ENCODE results near the gene RUVBL2.
A peak's percentile ranks its signal among the peaks of the same experiment; 100 is the strongest.

Gene RUVBL2

DNA sequence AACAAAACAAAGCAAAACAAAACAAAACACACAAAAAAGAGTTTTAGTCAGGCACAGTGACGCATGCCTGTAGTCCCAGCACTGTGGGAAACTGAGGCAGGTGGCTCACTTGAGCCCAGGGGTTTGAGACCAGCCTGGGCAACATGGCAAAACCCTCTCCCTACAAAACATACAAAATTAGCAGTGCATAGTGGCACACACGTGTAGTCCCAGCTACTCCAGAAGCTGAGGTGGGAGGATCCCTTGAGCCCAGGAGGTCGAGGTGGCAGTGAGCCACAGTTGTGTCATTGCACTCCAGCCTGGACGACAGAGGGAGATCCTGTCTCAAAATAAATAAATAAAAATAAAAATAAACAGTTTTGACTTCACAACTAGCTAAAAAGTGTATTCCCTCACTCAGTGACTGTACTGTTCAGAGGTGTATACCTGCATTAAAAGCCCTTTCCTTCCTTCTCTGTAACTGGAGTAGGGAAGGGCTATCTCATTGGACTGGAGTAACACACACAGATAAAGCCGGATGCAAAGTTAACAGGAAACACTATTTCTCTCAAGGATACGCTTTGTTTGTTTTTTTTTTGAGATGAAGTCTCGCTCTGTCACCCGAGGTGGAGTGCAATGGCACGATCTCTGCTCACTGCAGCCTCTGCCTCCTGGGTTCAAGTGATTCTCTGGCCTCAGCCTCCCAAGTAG, 42.7 kb upstream of the RUVBL2 start:
- TF ChIP-seq, protein P1, sequence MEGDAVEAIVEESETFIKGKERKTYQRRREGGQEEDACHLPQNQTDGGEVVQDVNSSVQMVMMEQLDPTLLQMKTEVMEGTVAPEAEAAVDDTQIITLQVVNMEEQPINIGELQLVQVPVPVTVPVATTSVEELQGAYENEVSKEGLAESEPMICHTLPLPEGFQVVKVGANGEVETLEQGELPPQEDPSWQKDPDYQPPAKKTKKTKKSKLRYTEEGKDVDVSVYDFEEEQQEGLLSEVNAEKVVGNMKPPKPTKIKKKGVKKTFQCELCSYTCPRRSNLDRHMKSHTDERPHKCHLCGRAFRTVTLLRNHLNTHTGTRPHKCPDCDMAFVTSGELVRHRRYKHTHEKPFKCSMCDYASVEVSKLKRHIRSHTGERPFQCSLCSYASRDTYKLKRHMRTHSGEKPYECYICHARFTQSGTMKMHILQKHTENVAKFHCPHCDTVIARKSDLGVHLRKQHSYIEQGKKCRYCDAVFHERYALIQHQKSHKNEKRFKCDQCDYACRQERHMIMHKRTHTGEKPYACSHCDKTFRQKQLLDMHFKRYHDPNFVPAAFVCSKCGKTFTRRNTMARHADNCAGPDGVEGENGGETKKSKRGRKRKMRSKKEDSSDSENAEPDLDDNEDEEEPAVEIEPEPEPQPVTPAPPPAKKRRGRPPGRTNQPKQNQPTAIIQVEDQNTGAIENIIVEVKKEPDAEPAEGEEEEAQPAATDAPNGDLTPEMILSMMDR (conservative IDR thresholded peaks at IDR 0.05) = no peak
- no peak for TF ChIP-seq ZFX (IDR thresholded peaks at IDR 0.05)
- no peak overlapping the region for H3K27ac ChIP-seq

DNA sequence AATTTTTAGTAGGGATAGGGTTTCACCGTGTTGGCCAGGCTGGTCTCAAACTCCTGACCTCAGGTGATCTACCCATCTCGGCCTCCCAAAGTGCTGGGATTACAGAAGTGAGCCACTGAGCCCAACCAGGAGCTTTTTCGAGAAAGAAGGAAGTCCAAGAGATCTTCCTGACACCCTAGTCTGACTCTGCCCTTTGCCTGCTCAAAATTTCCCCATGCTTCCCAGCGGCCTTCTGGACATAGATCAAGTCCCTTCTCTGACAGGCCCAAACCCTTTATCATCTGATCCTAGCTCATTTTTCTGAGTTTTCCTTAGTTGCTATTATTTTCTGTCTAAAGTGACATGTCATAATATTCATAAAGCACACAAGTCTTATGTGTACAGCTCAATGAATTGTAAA, 40.5 kb upstream of the RUVBL2 start:
- no peak for TF ChIP-seq ZFX (IDR thresholded peaks at IDR 0.05)
- TF ChIP-seq, protein P1 (conservative IDR thresholded peaks at IDR 0.05) = no peak

DNA sequence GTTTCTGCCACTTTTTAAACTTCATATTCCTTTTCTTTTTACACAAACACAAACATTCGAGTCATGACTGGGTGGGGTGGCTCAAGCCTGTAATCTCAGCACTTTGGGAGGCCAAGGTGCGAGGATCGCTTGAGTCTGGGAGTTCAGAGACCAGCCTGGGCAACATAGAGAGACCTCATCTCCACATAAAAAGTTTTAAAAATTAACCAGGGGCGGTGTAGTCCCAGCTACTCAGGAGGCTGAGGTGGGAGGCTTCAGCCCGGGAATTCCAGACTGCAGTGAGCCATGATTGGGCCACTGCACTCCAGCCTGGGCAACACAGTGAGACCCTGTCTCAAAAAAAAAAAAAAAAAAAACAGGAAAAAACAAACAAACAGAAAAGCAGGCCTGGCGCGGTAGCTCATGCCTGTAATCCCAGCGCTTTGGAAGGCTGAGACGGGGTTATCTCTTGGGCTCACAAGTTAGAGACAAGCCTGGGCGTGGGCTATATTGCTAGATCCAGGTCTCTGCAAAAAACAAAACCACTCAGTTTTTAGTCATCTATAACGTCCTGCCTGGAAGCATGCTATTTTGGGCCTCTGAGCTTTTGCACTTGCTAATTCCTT, 39.6 kb upstream of the RUVBL2 start:
- no peak for TF ChIP-seq ZFX (IDR thresholded peaks at IDR 0.05)
- TF ChIP-seq, protein P1 (conservative IDR thresholded peaks at IDR 0.05) = no peak
- peak overlapping the region; percentile 77 for H3K27ac ChIP-seq

More for the DNA sequence above, 40.5 kb upstream of the RUVBL2 start:
- no peak overlapping the region for H3K27ac ChIP-seq

DNA sequence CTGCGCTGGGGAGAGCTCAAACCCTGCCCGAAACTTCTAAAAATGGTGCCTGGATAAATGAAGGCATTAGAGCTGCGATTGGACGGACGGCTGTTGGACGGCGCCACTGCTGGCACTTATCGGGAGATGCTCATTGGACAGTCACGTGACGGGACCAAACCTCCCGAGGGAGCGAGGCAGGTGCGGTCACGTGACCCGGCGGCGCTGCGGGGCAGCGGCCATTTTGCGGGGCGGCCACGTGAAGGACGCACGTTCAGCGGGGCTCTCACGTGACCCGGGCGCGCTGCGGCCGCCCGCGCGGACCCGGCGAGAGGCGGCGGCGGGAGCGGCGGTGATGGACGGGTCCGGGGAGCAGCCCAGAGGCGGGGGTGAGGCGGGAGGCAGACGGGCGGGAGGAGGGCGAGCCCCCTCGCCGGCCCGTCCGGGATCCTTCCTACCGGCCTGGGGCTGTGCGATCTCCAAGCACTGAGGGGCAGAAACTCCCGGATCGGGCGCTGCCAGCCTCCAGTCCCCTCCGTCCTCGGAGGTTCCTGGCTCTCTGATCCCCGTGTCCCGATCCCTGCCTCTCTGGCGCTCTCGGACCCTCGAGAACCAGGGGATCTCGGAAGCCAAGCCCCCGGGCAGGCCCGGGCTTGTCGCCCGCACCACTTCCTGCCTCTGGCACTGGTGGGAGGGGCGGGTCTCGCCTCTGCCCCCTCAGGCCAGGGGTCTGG, 38.9 kb upstream of the RUVBL2 start, which contains the start of gene BAX:
BAX (plus strand) TSS at position 281 of the 713 bp plus-strand sequence; CDS start at position 335, 54 bp downstream.
- H3K27ac ChIP-seq = peak within 1 kb of the TSS; percentile 77
- TF ChIP-seq, protein P1 (conservative IDR thresholded peaks at IDR 0.05) = no peak
- no peak for TF ChIP-seq ZFX (IDR thresholded peaks at IDR 0.05)

DNA sequence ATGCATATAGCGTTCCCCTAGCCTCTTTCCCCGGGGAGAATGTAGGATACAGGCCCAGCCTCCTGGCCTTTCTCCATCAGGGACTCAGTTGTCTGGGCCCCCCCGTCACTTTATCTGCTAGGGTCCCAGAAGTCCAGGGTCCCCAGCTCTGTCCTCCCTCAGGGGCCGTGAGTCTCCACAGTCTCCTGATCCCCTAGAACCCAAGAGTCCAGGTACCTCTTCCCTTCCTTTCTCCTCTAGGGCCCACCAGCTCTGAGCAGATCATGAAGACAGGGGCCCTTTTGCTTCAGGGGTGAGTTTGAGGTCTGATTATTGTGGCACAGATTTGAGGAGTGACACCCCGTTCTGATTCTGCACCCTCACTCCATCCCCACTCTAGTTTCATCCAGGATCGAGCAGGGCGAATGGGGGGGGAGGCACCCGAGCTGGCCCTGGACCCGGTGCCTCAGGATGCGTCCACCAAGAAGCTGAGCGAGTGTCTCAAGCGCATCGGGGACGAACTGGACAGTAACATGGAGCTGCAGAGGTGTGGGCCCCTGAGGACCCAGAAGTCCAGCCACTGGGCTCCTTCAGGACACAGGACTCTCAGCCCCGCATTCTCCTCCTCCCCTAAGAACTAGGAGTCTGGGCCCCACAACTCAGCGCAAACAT, 38.3 kb upstream of the RUVBL2 start:
- peak overlapping the region; percentile 77 for H3K27ac ChIP-seq
- no peak for TF ChIP-seq ZFX (IDR thresholded peaks at IDR 0.05)
- TF ChIP-seq, protein P1 (conservative IDR thresholded peaks at IDR 0.05) = no peak

DNA sequence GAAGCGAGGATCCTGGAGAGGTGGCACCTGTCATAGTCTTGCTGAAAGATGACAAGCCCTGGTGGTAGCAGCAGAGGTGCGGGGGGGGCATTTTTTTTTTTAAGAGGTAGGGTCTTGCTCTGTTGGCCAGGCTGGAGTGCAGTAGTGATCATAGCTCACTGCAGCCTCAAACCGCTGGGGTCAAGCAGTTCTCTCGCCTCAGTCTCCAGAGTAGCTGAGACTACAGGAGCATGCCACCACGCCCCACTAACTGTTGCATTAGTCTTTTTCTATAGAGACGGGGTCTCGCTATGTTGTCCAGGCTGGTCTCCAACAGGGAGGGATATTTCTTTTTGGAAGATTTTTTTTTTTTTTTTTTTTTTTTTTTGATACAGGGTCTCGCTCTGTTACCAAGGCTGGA, 35.7 kb upstream of the RUVBL2 start:
- TF ChIP-seq, protein P1 (conservative IDR thresholded peaks at IDR 0.05) = no peak
- TF ChIP-seq ZFX (IDR thresholded peaks at IDR 0.05) = no peak
- H3K27ac ChIP-seq = no peak overlapping the region

Measured in C4-2B (cell line).